Activated CD4-positive, alpha-beta memory T cell treated with anti-CD3 and anti-CD28 coated beads, Interleukin-2, amount 10 ng/mL, durations not matched to agents 7 days and 5 days (primary cell): ENCODE measurements around the gene TDP2. TPM values are rescaled to one million over a fixed set of nuclear protein-coding genes. Genes with fewer than 3 reads are reported as not detected.

Experiments
- CTCF ChIA-PET: fragments of 350-600 bp; sonication (Branson Sonifier 250); formaldehyde crosslinking; loops from one replicate; lab custom pipeline; 2021; ENCODE audit warnings: antibody characterized with exemption, inconsistent platforms; lab: Charles Lee
- POLR2A ChIA-PET: fragments of 350-600 bp; sonication (Branson Sonifier 250); formaldehyde crosslinking; loops from one replicate; lab custom pipeline; 2021; ENCODE audit warnings: antibody characterized with exemption; lab: Charles Lee
- DNase-seq: peaks from one replicate; pipeline ENCODE4 v3.0.0-alpha.2; 2020
- H3K27ac Mint-ChIP-seq: one replicate; pipeline ENCODE4 v1.8.0; 2021; ENCODE audit warnings: mild to moderate bottlenecking, mixed read lengths
- H3K27me3 Mint-ChIP-seq: one replicate; pipeline ENCODE4 v1.8.0; 2021; ENCODE audit warnings: mixed read lengths
- H3K36me3 Mint-ChIP-seq: one replicate; pipeline ENCODE4 v1.8.0; 2021; ENCODE audit warnings: low read depth, mixed read lengths
- H3K4me1 Mint-ChIP-seq: one replicate; pipeline ENCODE4 v1.8.0; 2021; ENCODE audit warnings: mixed read lengths
- H3K4me3 Mint-ChIP-seq: one replicate; pipeline ENCODE4 v1.8.0; 2021; ENCODE audit warnings: mild to moderate bottlenecking, mixed read lengths
- H3K9me3 Mint-ChIP-seq: one replicate; pipeline ENCODE4 v1.8.0; 2021; ENCODE audit warnings: mixed read lengths
- total RNA-seq, 2 experiments: library from RNA; stranded (reverse); gene quantifications; one replicate each; pipeline ENCODE4 v1.2.3, GENCODE V29; 2021

The TDP2 gene
- total RNA-seq, 2 experiments from 2014 or later: 43.8 to 45.4 TPM

DNA sequence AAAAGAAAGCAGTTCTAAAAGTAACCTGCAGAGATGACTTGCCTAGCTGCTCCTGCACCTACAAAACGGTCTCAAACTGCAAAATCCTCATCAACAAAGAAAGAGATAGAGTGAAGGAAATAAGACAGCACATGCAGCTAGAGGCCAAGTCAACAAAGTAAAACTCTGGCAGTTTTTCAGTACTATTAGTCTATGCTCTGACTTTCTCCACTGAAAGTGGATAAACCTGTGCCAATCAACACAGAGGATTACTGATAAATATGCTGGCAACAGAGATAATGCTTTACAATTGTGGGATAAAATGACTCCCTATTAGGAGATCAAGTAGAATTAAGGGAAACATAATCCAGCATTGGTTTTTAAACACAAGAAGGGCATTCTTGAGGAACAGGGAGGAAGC is 34.1 kb downstream of the TDP2 start:
- CTCF ChIA-PET: interaction anchor here (1.0 kb wide), 1 partner anchor 49 kb away, joined by 5 read pairs; no protein-coding TSS in a partner anchor
- no peaks in the 10 kb centered on the region for H3K9me3 Mint-ChIP-seq

DNA sequence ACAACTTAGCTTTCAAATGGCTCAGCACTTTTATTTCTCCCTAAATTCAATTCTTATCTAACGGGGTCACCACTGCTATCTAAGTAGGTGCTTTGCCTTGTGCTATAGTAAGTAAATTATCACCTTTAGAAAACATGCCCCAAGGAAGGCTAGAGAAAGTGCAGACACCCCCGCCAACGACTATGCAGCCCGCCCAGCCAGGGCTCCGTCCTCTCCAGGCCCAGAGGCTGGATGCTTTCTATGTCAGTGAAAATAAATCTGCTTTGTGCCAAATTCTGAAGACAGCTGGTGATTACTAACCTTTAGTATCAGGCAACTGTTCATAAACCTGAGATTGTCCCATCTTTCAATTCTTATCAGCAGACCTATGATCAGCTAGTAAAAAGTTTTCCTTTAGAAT is 35.0 kb downstream of the TDP2 start:
- H3K9me3 Mint-ChIP-seq: no peaks in the 10 kb centered on the region
- DNase-seq: no peak
- no peaks in the 10 kb centered on the region for H3K36me3 Mint-ChIP-seq
- H3K4me3 Mint-ChIP-seq: no peak overlapping the region
- no peaks in the 10 kb centered on the region for H3K4me1 Mint-ChIP-seq
- peaks cover 21% of the 10 kb centered on the region for H3K27me3 Mint-ChIP-seq
- H3K27ac Mint-ChIP-seq: no peak overlapping the region
- POLR2A ChIA-PET: no interaction called here
- CTCF ChIA-PET: interaction anchor here (1.0 kb wide), 1 partner anchor 48 kb away, joined by 5 read pairs; no protein-coding TSS in a partner anchor

More for the DNA sequence above, 34.1 kb downstream of the TDP2 start:
- Mint-ChIP-seq H3K27ac (no peak overlapping the region), H3K4me3 (no peak overlapping the region), H3K27me3 (peaks cover 22% of the 10 kb centered on the region), H3K4me1 (no peaks in the 10 kb centered on the region), H3K36me3 (no peaks in the 10 kb centered on the region)
- POLR2A ChIA-PET: no interaction called here
- no peak for DNase-seq

DNA sequence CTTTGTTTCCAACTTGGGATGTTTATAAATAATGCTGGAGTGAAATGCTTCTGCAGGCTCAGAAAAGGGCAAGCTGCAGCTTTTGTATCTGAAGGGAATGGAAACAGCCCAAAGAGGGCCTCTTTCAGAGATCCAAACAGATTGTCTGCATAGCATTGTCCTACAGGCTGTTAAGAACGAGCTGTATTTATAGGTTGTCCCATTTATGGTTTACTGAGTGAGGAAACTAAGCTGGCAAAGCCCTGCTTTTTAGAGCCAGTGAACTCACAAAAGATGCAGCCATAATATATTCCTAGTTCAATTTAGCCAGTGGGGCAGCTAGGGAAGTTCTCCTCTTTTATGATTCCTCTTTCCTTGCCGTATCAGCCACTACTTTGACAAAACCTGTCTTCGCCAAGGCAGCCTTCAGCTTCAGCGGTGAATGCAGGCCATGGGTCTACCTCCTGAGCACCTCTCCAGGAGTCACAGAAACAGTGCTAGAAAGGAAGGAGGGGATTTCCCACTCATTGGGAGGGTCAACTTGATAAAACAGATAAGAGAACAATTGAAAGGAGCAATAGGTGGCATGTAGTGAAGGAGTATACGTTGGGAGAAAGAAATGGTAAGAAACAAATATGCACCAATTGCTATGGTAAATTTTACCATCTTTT is 35.7 kb downstream of the TDP2 start:
- H3K4me3 Mint-ChIP-seq: no peak overlapping the region
- ChIA-PET CTCF (no interaction called here), POLR2A (no interaction called here)
- peaks cover 21% of the 10 kb centered on the region for H3K27me3 Mint-ChIP-seq
- H3K36me3 Mint-ChIP-seq: no peaks in the 10 kb centered on the region
- DNase-seq: no peak
- H3K9me3 Mint-ChIP-seq: no peaks in the 10 kb centered on the region
- H3K27ac Mint-ChIP-seq: no peak overlapping the region
- no peaks in the 10 kb centered on the region for H3K4me1 Mint-ChIP-seq

DNA sequence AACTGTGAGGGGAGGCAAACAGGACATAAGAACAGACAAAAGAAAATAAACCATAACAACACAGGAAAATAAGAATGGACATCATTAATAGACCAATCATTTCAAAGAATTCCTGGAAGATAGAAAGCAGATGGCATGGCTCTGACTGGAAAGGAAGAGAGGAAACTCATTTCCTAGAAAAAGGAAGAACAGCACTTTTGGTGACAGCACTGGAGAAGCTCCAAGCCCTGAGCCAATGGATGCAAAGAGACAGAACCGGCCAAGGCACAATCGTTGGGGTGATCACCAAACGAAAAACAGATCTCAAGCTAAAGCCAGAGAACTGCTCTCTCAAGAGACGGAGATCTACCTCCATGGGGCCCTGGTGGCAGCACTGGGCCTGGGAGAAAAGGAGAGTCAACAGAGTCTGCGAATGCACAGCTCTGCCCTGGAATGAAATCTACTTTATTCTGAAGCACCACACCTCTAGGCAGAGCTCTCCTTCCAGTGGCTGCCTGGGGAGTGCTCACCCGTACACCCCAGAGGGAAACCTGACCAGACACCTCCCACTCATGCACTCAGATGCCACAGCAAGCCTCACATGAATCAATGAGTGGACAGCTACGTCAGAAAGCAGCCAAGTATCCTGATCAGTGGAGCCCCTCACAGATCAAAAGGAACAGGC is 44.9 kb downstream of the TDP2 start:
- Mint-ChIP-seq H3K36me3 (no peaks in the 10 kb centered on the region), H3K4me1 (no peaks in the 10 kb centered on the region), H3K9me3 (no peaks in the 10 kb centered on the region), H3K4me3 (no peak overlapping the region), H3K27ac (no peak overlapping the region), H3K27me3 (peaks cover 7% of the 10 kb centered on the region)
- CTCF ChIA-PET: interaction anchor here (1.4 kb wide), 1 partner anchor 20 kb away, joined by 3 read pairs; no protein-coding TSS in a partner anchor
- POLR2A ChIA-PET: no interaction called here
- no peak for DNase-seq

DNA sequence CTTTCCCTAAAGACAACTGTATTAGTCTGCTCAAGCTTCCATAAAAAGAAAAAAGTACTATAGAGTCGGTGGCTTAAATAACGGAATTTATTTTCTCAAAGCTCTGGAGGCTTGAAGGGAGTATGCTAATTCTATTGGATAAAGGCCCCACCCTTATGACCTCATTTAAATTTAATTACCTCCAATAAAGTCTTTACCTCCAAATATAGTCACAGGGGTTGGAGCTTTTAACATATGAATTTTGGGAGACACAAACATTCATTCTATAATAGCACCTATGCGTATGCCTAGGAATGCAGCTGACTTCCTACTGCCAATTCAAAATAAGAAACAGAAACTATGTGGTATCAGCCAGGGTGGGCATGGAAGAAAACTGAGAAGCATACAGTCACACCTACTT is 46.1 kb downstream of the TDP2 start:
- Mint-ChIP-seq H3K9me3 (no peaks in the 10 kb centered on the region), H3K36me3 (no peaks in the 10 kb centered on the region), H3K27me3 (peaks cover 2% of the 10 kb centered on the region), H3K27ac (no peak overlapping the region), H3K4me3 (no peak overlapping the region), H3K4me1 (no peaks in the 10 kb centered on the region)
- ChIA-PET CTCF (interaction anchor here (0.8 to 1.4 kb wide), 3 partner anchors 19 to 40 kb away, joined by 3 to 5 read pairs (median 3); no protein-coding TSS in a partner anchor), POLR2A (no interaction called here)
- DNase-seq: no peak

DNA sequence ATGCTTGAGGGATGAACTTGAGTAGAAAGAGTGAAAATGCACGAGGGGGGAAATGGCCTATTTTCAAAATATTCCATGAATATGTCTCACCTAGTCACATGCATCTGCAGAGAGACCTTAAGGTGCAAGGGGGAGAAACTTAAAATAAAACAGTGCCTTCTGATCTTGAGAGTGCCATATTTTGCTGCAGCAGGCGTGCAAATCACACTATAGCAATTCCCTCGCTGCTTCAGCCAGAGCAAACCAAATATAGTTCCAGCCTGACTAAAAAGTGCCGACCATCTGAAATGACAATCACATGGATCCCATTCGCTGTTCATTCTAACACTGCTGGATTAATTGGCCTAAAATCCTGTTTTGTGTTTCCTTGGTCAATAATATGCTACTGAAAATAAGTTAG is 47.0 kb downstream of the TDP2 start:
- DNase-seq: no peak
- Mint-ChIP-seq H3K36me3 (no peaks in the 10 kb centered on the region), H3K9me3 (no peaks in the 10 kb centered on the region), H3K27me3 (peaks cover 1% of the 10 kb centered on the region), H3K4me3 (no peak overlapping the region), H3K27ac (no peak overlapping the region), H3K4me1 (no peaks in the 10 kb centered on the region)
- ChIA-PET POLR2A (no interaction called here), CTCF (interaction anchor here (1.4 kb wide), 1 partner anchor 39 kb away, joined by 5 read pairs; no protein-coding TSS in a partner anchor)

DNA sequence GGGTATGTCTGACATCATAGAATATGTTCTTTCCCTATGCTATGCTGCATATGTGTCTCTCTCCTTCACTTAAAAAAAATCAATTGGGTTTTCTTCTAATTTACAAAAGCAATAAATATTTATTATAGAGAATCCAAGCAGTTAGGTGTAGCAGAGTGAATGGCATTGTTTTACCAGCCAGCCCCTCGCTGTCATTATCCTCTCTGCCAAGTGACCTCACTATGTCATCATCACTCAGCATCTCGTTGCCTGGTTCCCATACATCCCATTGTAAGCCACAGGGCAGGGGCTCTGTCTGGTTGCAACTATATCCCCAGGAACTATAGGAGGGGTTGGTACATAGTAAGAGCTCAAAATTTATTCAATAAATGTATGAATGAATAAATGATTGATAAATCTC is 52.1 kb downstream of the TDP2 start:
- Mint-ChIP-seq H3K4me3 (no peak overlapping the region), H3K27me3 (peaks cover 11% of the 10 kb centered on the region), H3K27ac (no peak overlapping the region), H3K4me1 (no peaks in the 10 kb centered on the region), H3K9me3 (no peaks in the 10 kb centered on the region), H3K36me3 (no peaks in the 10 kb centered on the region)
- POLR2A ChIA-PET: no interaction called here
- CTCF ChIA-PET: interaction anchor here (0.9 kb wide), 1 partner anchor 33 kb away, joined by 3 read pairs; no protein-coding TSS in a partner anchor
- no peak for DNase-seq

DNA sequence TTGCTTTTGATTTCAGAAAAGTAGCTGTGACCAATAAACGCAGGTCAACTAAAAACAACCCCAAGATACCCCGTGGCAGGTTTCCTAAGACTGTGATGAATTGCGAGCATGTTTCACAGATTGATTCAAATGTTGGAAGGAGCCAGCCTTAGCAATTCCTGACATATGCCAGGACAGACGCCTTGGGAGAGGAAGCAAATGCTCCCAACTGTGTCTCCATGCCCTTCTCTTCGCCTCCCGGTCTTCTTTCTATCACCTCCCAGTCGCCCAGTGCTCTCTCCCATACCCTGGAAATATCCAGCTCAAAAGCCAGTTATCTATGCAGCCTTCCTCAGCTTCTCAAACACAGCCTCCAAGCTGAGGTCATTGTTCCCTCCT is 52.7 kb downstream of the TDP2 start:
- no peaks in the 10 kb centered on the region for H3K36me3 Mint-ChIP-seq
- DNase-seq: no peak
- POLR2A ChIA-PET: no interaction called here
- CTCF ChIA-PET: interaction anchor here (1.3 kb wide), 1 partner anchor 21 kb away, joined by 3 read pairs; no protein-coding TSS in a partner anchor
- H3K4me3 Mint-ChIP-seq: no peak overlapping the region
- no peaks in the 10 kb centered on the region for H3K4me1 Mint-ChIP-seq
- H3K27ac Mint-ChIP-seq: no peak overlapping the region
- H3K27me3 Mint-ChIP-seq: peaks cover 12% of the 10 kb centered on the region
- H3K9me3 Mint-ChIP-seq: no peaks in the 10 kb centered on the region

DNA sequence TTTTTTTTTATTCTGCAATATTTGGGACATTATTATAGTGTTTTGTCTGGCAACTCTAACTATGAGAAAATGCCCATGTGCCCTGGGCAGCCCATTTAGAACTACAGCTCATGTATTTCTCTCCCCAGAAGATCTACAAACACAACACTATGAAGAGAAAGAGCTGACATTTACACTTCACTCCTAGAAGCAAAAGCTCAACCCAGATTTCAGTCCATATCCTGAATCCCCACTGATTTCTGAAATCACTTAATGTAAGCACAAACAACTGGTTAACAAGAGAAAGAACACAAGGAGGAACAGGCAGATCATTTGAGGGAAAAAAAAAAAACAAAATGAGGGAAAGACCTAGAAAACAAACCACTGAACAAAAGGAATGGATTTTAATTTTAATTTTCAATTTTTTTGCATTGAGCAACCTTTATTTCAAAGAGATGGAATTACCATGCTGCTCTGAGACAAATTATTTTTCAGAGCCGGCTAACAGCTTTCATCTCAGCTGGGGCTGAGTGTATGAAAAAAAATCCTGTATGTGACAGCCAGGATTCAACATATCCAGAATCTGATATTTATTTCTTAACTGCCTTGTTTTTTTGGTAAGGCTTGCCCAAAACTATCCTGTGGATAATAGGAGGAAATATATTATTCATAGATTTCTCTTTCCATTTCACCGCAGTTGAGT is 53.2 kb downstream of the TDP2 start:
- Mint-ChIP-seq H3K4me3 (no peak overlapping the region), H3K27me3 (peaks cover 12% of the 10 kb centered on the region), H3K9me3 (no peaks in the 10 kb centered on the region), H3K4me1 (no peaks in the 10 kb centered on the region), H3K27ac (no peak overlapping the region), H3K36me3 (no peaks in the 10 kb centered on the region)
- POLR2A ChIA-PET: no interaction called here
- no peak for DNase-seq
- CTCF ChIA-PET: interaction anchor here (1.3 kb wide), 1 partner anchor 21 kb away, joined by 3 read pairs; no protein-coding TSS in a partner anchor

DNA sequence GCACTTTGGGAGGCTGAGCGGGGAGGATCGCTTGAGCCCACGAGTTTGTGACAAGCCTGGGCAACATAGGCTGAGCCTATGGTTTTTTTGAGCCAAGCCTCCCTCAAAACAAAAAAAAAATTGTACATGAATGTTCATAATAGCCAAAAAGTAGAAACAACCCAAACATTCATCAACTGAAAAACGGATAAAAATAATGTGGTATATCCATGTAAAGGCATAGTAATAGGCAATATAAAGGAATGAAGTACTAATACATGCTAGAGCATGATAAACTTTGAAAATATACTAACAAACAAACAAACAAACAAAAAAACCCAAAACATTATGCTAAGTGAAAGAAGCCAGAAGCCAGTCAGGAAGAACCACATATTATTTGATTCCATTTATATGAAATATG is 56.0 kb downstream of the TDP2 start:
- ChIA-PET POLR2A (no interaction called here), CTCF (no interaction called here)
- H3K36me3 Mint-ChIP-seq: no peaks in the 10 kb centered on the region
- no peaks in the 10 kb centered on the region for H3K9me3 Mint-ChIP-seq
- no peak overlapping the region for H3K4me3 Mint-ChIP-seq
- no peaks in the 10 kb centered on the region for H3K4me1 Mint-ChIP-seq
- DNase-seq: no peak
- H3K27ac Mint-ChIP-seq: no peak overlapping the region
- peaks cover 10% of the 10 kb centered on the region for H3K27me3 Mint-ChIP-seq

DNA sequence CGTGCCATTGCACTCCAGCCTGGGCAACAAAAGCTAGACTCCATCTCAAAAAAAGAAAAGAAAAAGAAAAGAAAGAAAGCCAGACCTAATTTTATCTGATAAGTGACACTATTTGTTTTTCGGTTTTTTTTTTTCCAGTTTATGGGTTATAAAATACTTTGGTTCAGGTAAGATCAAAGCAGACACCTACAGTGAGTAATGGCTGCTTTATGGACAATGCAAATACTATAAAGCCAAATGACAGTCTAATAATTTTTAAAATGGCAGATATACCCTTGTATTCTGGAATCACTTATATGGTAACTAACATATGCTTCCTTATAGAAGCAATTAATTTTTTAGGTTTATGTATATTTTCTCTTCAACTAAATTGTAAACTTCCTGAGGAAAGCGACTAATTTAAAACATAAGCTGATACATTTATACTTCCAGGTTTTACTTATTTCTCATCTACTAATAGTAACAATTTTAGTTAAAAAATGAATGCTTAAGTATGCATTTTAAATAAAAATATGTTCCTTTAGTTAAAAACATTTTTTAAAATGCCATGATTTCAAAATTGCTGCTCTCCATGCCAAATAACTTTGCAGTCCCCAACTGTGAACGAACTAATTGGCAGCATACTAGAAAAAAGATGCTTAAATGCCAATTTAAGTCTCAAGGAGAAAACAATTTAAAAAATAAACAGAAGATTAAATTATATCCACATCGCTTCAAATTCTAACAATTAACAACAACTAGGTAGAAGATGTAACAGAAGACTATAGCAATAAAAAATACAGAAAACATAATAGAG is 59.2 kb downstream of the TDP2 start:
- H3K4me1 Mint-ChIP-seq: no peaks in the 10 kb centered on the region

DNA sequence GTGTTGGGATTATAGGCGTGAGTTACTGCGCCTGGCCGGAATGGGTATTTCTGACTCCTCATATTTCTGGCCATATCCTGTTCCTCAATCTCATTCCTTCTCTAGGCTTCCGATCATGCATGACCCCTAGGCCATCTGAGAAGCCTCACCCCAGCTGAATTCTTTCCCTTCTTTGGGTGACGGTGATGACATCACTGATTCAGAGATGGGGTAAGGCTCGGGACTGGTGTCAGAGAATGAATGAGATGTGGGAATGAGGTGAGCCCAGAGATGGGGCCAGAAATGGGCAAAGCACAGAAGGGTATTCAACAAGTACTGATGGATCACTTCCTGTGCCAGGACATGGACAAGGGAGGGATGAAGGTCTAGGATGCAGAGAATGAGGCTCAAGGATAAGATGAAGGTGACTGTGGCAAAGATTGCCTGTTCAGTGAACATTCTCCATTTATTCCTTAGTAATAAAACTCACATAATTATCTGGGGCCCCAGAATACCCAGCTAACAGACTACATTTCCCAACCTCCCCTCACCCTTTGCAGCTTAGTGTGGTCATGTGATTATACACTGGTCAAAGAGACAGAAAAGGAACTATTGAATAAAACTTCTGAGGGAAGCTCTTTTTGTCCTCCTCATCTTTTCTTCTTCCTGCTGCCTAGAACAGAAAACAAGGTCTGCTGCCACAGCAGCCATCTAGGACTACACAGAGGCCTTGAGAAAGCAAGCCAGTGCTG is 60.3 kb downstream of the TDP2 start:
- ChIA-PET POLR2A (no interaction called here), CTCF (no interaction called here)
- Mint-ChIP-seq H3K27ac (no peak overlapping the region), H3K27me3 (peaks cover 2% of the 10 kb centered on the region), H3K4me3 (no peak overlapping the region), H3K4me1 (no peaks in the 10 kb centered on the region), H3K9me3 (no peaks in the 10 kb centered on the region), H3K36me3 (no peaks in the 10 kb centered on the region)
- DNase-seq: no peak

More for the DNA sequence above, 59.2 kb downstream of the TDP2 start:
- ChIA-PET CTCF (no interaction called here), POLR2A (no interaction called here)
- H3K4me3 Mint-ChIP-seq: no peak overlapping the region
- no peak overlapping the region for H3K27ac Mint-ChIP-seq
- H3K27me3 Mint-ChIP-seq: peaks cover 2% of the 10 kb centered on the region
- no peak for DNase-seq
- no peaks in the 10 kb centered on the region for H3K9me3 Mint-ChIP-seq
- H3K36me3 Mint-ChIP-seq: no peaks in the 10 kb centered on the region
